ENCODE measurements around the gene SMAD6. TPM values are rescaled to one million over a fixed set of nuclear protein-coding genes. Genes with fewer than 3 reads are reported as not detected.

SMAD6 gene
- total RNA-seq, 1 donor from 2014 or later: 14.1 TPM

- intact Hi-C loops (cut with DNase I): loop anchor here (5.0 kb wide), 1 partner anchor 75 kb away; no protein-coding TSS in a partner anchor
- DNase-seq (no peak), ATAC-seq (ENCODE audit: poor library complexity) (no peak)
These were observed 75.0 kb downstream of the SMAD6 start for GRCh38 chr15:66777054-66777453.

- ATAC-seq (ENCODE audit: poor library complexity) (no peak), DNase-seq (no peak)
- intact Hi-C loops (cut with DNase I): loop anchor here (5.0 kb wide), 1 partner anchor 75 kb away; no protein-coding TSS in a partner anchor
These were observed 75.7 kb downstream of the SMAD6 start for GRCh38 chr15:66777596-66778313.

- intact Hi-C loops (cut with DNase I): loop anchor here (5.0 kb wide), 1 partner anchor 74 kb away; no protein-coding TSS in a partner anchor
- ATAC-seq (ENCODE audit: poor library complexity) (no peak), DNase-seq (no peak)
These were observed 76.3 kb downstream of the SMAD6 start for GRCh38 chr15:66778314-66778665.

- DNase-seq (no peak), ATAC-seq (ENCODE audit: poor library complexity) (no peak)
- intact Hi-C loops (cut with DNase I): loop anchor here (5.0 kb wide), 1 partner anchor 74 kb away; no protein-coding TSS in a partner anchor
These were observed 76.7 kb downstream of the SMAD6 start for GRCh38 chr15:66778716-66779115.

- ATAC-seq (ENCODE audit: poor library complexity): no peak
- DNase-seq: no peak
- intact Hi-C loops (cut with DNase I): loop anchor here (5.0 kb wide), 1 partner anchor 73 kb away; no protein-coding TSS in a partner anchor
These were observed 77.4 kb downstream of the SMAD6 start for GRCh38 chr15:66779331-66780009.

GRCh38 chr15:66780172-66780972, 78.3 kb downstream of the SMAD6 start:
- no peak for ATAC-seq (ENCODE audit: poor library complexity)
- intact Hi-C loops (cut with DNase I): no loop called here

GRCh38 chr15:66780973-66781718, 79.1 kb downstream of the SMAD6 start:
- no peak for DNase-seq
- no peak for ATAC-seq (ENCODE audit: poor library complexity)
- intact Hi-C loops (cut with DNase I): no loop called here

More at GRCh38 chr15:66780172-66780972, 78.3 kb downstream of the SMAD6 start:
- DNase-seq: no peak

GRCh38 chr15:66782785-66783184, 80.7 kb downstream of the SMAD6 start:
- ATAC-seq (ENCODE audit: poor library complexity) (peak; percentile 13), DNase-seq (no peak)
- intact Hi-C loops (cut with DNase I): no loop called here

GRCh38 chr15:66783314-66783713, 81.3 kb downstream of the SMAD6 start:
- intact Hi-C loops (cut with DNase I): no loop called here
- DNase-seq: no peak
- no peak for ATAC-seq (ENCODE audit: poor library complexity)

GRCh38 chr15:66783725-66784124, 81.7 kb downstream of the SMAD6 start:
- ATAC-seq (ENCODE audit: poor library complexity) (no peak), DNase-seq (no peak)
- intact Hi-C loops (cut with DNase I): no loop called here

GRCh38 chr15:66784174-66784573, 82.1 kb downstream of the SMAD6 start:
- no peak for DNase-seq
- intact Hi-C loops (cut with DNase I): no loop called here
- no peak for ATAC-seq (ENCODE audit: poor library complexity)

GRCh38 chr15:66785637-66786036, 83.6 kb downstream of the SMAD6 start:
- DNase-seq: no peak
- intact Hi-C loops (cut with DNase I): loop anchor here (5.0 kb wide), 1 partner anchor 52 kb away; no protein-coding TSS in a partner anchor
- ATAC-seq (ENCODE audit: poor library complexity): no peak

GRCh38 chr15:66786222-66786621, 84.2 kb downstream of the SMAD6 start:
- DNase-seq: no peak
- ATAC-seq (ENCODE audit: poor library complexity): no peak
- intact Hi-C loops (cut with DNase I): loop anchor here (5.0 kb wide), 1 partner anchor 51 kb away; no protein-coding TSS in a partner anchor

GRCh38 chr15:66786708-66787488, 84.9 kb downstream of the SMAD6 start:
- intact Hi-C loops (cut with DNase I): loop anchor here (5.0 kb wide), 1 partner anchor 50 kb away; no protein-coding TSS in a partner anchor
- no peak for ATAC-seq (ENCODE audit: poor library complexity)
- no peak for DNase-seq

GRCh38 chr15:66787489-66787871, 85.4 kb downstream of the SMAD6 start:
- ATAC-seq (ENCODE audit: poor library complexity) (no peak), DNase-seq (no peak)
- intact Hi-C loops (cut with DNase I): loop anchor here (5.0 kb wide), 1 partner anchor 50 kb away; no protein-coding TSS in a partner anchor

GRCh38 chr15:66788024-66788423, 86.0 kb downstream of the SMAD6 start:
- ATAC-seq (ENCODE audit: poor library complexity) (no peak), DNase-seq (no peak)
- intact Hi-C loops (cut with DNase I): loop anchor here (5.0 kb wide), 1 partner anchor 49 kb away; no protein-coding TSS in a partner anchor
